HS-5 (cell line): ENCODE data around the gene GRM4.

Experiments used
- DNase-seq: peaks from one replicate; pipeline ENCODE4 v3.0.0-alpha.2; 2012; ENCODE audit warnings: low read depth

Gene GRM4

GRCh38 chr6:33993653-33994471, 152.0 kb downstream of the GRM4 start:
- no peak for DNase-seq

DNA sequence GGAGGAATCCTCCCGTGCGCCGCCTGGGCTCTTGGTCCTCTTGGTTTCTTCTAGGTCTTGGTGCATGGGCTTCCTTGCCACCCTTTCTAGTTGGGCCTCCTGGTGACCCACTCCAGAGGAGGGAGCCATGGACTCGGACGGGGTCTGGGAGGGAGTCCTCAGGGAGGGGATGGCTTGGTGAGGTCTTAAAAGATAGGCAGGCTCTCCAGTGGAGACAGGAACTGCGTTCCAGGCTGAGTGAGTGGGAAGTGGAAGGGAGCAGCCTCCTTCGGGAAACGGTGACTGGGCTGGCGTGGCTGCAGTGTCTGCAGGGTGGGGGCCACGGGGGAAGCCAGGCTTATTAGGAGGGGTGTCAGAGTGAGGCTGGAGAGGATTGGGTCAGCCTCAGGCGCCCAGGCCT, 152.8 kb downstream of the GRM4 start:
- DNase-seq, result no peak

DNA sequence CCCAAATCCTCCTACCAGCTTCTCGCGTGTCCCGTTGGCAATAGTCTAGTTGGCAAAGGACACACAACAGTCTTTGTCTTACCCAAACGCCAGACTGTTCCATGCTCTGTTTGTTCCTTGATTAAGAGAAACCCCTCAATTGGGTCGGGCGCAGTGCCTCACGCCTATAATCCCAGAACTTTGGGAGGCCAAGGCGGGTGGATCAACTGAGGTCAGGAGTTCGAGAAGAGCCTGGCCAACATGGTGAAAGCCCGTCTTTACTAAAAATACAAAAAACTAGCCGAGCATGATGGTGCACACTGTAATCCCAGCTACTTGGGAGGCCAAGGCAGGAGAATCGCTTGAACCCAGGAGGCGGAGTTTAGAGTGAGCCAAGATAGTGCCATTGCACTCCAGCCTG, 153.7 kb downstream of the GRM4 start:
- DNase-seq, result no peak

GRCh38 chr6:33991610-33992009, 154.3 kb downstream of the GRM4 start:
- no peak for DNase-seq

DNA sequence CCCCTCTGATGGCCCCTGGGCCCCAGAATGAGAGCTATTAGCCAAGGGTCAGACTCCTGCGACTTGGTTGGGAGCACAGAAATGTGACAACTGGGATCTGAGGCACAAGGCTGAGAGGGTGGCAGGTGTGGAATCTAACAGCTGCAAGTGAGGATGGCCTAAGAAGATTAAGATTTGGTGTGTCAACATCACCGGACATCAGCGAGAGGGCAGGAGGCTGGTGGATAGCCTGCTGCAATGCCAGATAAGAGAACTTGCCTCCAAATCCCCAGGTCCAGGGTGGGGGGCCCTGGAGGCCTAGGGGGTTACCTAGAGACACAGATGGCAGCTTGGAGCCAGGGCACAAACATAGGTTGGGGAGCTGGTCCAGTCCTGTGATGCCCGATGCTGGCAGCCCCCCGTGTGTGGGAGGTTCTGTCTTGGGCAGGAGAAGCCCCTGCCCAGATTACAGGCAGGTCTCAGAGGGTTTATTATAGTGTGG, 155.8 kb downstream of the GRM4 start:
- no peak for DNase-seq

DNA sequence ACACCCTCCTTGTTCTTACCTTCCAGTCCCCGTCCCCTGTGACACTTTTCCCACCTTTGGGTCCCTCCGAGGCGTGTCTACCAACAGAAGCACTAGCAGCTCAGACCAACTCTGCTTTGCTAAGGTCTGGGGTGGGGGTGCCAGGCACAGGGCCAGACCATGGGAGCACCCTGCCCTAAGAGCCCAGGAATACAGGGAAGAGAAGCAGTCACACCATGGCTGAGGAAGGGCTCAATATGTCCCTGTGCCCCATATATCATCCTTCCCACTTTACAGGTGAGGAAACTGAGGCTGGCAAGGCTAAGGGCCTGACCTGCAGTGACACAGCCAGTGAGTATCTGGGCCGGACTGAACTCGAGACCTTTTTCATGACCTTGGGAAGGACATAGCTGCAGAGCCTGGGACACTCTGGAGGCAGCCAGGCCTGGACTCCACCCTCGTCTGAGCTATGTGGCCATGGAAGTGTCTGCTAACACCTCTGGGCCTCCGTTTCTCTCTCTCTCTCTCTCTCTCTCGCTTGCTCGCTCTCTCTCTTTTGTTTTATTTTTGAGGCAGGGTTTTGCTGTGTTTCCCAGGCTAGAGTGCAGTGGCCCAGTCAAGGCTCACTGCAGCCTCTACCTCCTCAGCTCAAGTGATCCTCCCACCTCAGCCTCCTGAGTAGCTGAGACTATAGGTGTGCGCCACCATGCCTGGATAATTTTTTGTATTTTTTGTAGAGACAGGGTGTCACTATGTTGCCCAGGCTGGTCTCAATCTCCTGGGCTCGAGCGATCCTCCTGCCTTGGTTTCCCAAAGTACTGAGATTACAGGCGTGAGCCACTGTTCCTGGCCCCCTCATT, 156.7 kb downstream of the GRM4 start:
- no peak for DNase-seq

DNA sequence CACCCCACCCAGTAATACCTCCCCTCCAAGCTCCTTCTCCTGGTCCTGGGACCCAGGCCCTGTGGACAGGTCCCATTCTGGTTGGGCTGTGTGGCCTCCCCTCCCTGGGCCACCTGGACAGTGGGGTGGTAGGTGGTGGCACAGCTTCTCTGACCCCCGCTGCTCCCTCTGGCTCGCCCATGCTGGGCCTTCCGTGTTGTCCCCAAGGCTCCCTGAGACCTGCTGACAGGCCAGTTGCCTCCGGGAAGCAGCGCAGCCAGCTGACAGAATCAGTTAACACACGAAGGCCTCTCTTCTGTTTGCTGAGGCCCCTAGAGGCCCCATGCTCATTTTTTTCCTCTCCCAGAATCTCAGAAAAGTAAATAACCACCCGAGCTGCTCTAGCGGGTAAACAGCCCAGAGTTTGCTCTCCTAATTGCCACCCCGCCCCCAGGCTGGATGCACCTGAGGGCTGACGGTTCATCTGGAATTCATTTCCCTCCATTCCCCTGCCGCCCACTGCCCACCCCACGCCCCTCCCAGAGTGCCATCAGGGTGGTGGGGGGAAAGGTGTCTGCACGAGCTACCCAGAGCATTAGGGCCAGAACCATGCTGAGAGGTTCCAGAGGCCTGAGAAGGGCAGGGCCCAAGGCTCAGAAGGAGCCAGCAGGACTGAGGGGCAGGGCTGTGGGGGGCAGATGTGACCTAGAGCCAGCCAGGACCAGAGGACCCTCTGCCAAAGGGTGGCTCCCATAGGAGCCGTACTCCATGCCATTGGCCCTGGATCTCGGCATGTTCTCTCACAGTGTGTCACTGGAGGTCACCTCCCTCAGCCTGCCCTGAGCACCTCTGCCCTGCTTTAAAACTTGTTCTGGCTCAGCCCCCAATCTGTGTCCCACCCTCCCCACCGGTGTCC, 157.5 kb downstream of the GRM4 start:
- no peak for DNase-seq

DNA sequence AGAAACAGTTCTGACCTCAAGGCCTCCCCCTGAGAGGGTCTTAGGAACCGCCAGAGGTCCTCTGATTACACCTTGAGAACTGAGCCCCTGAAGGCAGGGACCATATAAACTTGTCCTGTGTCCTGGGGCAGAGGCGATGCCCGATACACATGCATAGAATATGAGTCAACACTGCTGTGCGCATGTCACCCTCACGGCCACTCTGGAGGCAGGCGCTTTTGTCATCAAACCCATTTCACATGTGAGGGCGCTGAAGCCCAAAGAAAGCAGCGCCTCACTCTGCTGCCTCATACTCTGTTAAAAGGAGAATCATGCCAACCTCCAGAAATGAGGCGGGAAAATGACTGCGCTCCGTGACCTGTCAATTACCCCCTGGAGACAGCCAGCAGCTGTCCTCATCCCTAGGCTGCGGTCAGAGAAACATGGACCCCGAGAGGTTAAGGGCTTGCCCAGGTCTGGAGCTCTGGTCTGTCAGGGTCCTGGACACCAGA, 158.3 kb downstream of the GRM4 start:
- no peak for DNase-seq

GRCh38 chr6:33985947-33986346, 159.9 kb downstream of the GRM4 start:
- DNase-seq, result no peak

GRCh38 chr6:33985313-33985751, 160.6 kb downstream of the GRM4 start:
- DNase-seq, result no peak

- DNase-seq, result no peak
Measured at GRCh38 chr6:33984466-33985312, 161.2 kb downstream of the GRM4 start.

- no peak for DNase-seq
Measured at GRCh38 chr6:33983721-33984465, 162.0 kb downstream of the GRM4 start.

DNA sequence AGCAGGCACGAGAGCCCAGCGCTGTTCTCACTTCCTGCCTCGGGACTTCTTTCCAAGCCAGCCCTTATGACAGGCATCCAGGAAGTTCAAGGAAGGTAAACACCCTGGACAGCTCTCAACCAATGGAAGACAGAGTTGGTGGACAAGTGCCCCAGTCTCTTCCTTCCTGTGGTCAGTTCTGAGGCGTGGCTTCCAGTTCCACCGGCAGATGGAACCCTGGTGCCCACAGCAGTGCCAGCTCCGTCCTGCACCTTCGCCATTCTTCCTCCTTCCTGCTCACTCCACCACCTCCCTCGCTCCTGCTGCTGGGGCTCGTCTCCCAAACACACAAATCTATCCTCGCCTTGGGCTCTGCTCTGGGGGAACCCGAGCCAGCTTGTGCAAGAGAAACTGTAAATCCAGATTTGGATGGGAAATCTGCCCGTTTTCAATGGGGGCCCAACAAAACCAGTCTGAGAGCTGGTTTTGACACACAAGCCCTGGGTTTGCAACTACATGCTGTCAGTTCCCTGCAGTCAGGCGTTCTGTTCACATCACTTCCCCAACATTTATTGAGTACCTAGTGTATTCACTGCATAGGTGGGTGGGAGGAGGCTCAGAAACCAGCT, 162.7 kb downstream of the GRM4 start:
- DNase-seq, result no peak

DNA sequence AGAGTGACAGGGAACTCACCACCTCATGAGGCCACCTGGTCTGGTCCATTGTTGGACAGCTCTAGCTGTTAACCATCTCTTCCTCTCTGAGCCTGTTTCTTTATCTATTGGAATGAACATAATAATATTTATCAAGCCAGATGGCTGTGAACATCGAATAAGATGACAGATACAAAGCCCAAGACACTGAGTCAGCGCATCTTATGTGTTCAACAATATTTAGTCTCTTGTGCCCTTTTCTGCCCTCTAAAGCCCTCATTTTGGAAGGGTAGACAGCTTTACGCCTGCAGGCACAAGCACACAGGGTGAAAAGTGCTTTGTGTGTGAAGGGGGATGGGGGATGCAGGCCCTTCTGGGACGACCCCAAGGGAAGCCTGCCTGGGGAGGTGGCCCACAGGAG, 164.0 kb downstream of the GRM4 start:
- DNase-seq, result no peak

GRCh38 chr6:33981421-33981820, 164.5 kb downstream of the GRM4 start:
- no peak for DNase-seq

DNA sequence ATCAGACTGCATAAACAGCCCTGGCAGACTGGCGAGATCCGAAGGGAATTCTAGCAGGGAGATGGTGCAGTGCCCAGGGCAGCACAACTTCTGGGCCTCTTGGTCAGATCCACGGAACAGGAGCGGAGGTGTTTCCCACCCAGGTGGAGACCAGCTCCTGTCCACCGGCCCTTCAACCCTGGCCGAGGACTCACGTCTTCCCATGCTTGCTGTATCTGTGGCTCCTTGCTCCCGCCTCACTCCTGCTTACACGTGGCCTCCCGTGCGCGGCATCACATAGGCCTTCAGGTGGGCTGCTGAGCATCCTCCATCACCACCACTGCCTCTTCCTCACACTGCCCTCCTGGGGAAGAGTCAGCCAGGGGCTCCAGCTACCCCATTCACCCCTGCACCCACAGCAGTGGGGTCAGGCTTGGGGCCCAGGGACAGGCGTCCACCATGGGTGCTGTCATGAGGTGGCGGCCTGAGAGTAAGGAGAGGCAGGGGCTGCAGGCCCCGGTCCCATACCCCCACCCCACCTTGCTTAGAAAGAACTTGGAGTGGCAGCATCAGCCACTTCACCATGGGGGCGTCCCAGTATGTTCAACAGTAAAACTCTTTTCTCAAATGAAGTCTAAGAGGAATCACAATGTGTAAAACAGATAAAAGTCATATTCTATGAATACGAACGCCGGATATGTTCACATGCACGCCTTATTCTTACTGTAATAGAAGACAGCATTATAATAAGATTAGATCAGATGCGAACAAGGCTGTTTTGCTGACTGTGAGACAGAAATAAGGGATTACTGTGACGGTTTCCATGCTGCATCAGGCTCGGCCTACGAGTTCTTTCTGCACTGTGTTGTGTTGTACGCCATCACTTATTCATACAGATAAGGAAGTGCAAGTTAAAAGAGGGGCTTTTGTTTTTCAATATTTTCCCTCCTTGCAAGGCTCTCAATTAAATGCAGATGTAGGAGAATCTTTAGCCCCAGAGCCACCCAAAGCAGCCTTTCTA, 165.4 kb downstream of the GRM4 start:
- no peak for DNase-seq

DNA sequence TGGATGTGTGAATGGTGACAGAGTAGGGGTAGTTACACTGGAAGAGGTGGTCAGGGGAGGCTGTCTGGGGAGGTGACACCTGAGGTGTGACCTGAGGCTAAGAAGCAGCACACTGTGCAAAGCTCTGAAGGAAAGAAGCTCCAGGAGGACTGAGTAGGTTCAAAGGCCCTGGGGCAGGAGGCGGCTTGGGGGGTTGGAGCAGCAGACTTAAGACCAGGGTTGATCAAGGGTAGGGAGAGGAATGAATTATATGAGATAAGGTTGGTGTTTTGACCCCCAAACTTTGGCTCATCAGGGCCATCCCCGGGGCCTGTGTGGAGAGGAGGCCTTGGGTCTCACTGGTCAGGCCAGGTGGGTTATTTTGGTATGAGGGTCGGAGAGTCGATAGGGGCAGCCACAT, 166.1 kb downstream of the GRM4 start:
- no peak for DNase-seq

DNA sequence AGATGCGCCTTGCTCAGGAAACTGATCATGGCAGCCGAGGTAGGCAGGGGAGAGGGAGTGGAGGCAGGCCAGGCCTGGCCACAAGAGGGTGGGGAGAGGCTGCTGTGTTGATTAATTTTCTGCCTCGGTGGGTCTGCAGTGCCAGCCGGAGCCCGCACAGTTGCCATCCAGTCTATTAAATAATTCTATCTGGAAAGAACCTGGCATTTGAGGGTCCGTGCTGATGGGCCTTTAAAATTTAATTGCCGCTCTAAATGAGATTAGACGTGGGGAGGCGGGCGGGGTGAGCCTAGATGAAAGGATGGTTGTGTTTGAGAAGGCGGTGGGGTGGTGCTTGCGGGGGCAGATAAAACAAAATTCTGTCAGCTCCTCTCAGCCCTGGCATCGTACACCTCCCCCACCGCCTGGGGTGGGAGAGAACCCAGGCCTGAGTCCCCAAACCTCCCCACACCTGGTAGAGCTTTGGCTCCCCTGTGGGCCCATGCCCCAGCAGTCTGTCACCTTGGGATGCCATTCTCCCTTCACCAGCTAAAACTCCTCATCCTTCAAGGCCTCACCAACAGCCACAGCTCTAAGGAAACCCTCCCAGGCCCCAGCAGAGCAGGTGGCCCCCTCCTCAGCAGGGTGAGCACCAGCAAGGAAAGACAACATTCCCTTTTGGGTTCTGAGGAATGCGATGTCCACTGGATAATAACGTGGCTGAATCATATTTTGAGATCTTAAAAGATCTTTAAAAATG, 167.3 kb downstream of the GRM4 start:
- DNase-seq, result no peak
